Right atrium auricular region (tissue), 2 donors: ENCODE data around the gene HSD3B1. TPM values are rescaled to one million over a fixed set of nuclear protein-coding genes. Genes with fewer than 3 reads are reported as not detected.
"Not testable (repeated sequence)": the region's sequence is repeated elsewhere in the genome, so short reads cannot be mapped to it uniquely, and the experiment has no call there.

ENCODE experiments used
- DNase-seq: peaks from one replicate; pipeline ENCODE4 v3.0.0-alpha.2; 2019; ENCODE audit warnings: low spot score
- H3K27ac ChIP-seq, 2 donors: fragments of 200-600 bp; sonication (generic); 1 replicate in 1 of 2; 2 replicates in 1 of 2; pipeline ENCODE4 v1.5.1; 2016 to 2019
- H3K27me3 ChIP-seq, 2 donors: fragments of 200-600 bp; sonication (generic); one replicate each; pipeline versions ENCODE4 v1.5.1 to v1.6.0; 2017 to 2019
- H3K36me3 ChIP-seq: fragments of 200-600 bp; sonication (generic); one replicate; pipeline ENCODE4 v1.5.1; 2016
- H3K4me1 ChIP-seq, 2 donors: fragments of 200-600 bp; sonication (generic); one replicate each; pipeline versions ENCODE4 v1.5.1 to v1.6.0; 2017 to 2019
- H3K4me3 ChIP-seq, 2 donors: fragments of 200-600 bp; sonication (generic); 1 replicate in 1 of 2; 2 replicates in 1 of 2; pipeline ENCODE4 v1.5.1; 2017 to 2019; ENCODE audit warnings: mild to moderate bottlenecking in 1 of 2, moderate library complexity in 1 of 2
- H3K9me3 ChIP-seq, 2 donors: fragments of 200-600 bp; sonication (generic); one replicate each; pipeline ENCODE4 v1.5.1; 2019
- total RNA-seq, 2 donors: library from RNA; depleted of rRNA; stranded (reverse); fragments of >200 nt; gene quantifications; one replicate each; pipeline ENCODE4 v1.1.0, GENCODE V29; 2016
- TF ChIP-seq, protein P1 (sequence below), 2 donors: fragments of 200-600 bp; sonication (generic); IDR thresholded peaks; one replicate each; pipeline ENCODE4 v1.5.1; 2019; ENCODE audit warnings: antibody characterized with exemption in 2 of 2

HSD3B1 gene
- total RNA-seq, 2 donors from 2014 or later = not detected

DNA sequence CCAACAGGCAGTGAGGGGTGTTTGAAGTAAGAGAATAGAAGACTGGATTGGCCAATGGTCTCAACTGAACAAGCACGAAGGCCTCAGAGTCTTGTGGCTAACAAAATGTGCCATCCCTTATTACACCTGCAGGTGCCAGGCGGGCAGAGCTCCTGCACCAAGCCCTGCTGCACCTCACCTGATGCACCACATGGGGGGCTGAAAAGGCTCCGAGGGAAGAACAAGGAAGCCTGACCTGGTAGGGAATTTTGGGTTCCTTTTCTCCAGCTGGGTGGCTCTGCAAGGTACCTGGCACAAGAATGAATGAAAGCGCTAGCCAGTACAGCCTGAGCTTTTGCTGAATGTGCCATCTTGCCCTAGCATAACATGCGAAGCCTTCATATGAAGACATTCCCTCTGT is 9.7 kb downstream of the HSD3B1 start:
- TF ChIP-seq, protein P1, sequence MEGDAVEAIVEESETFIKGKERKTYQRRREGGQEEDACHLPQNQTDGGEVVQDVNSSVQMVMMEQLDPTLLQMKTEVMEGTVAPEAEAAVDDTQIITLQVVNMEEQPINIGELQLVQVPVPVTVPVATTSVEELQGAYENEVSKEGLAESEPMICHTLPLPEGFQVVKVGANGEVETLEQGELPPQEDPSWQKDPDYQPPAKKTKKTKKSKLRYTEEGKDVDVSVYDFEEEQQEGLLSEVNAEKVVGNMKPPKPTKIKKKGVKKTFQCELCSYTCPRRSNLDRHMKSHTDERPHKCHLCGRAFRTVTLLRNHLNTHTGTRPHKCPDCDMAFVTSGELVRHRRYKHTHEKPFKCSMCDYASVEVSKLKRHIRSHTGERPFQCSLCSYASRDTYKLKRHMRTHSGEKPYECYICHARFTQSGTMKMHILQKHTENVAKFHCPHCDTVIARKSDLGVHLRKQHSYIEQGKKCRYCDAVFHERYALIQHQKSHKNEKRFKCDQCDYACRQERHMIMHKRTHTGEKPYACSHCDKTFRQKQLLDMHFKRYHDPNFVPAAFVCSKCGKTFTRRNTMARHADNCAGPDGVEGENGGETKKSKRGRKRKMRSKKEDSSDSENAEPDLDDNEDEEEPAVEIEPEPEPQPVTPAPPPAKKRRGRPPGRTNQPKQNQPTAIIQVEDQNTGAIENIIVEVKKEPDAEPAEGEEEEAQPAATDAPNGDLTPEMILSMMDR (IDR thresholded peaks at IDR 0.05) = no peak
- no peaks in the 10 kb centered on the region for H3K36me3 ChIP-seq
- H3K4me3 ChIP-seq = no peak overlapping the region
- no peak for DNase-seq
- no peaks in the 10 kb centered on the region for H3K27me3 ChIP-seq
- no peaks in the 10 kb centered on the region for H3K9me3 ChIP-seq
- H3K27ac ChIP-seq = no peak overlapping the region
- no peaks in the 10 kb centered on the region for H3K4me1 ChIP-seq

DNA sequence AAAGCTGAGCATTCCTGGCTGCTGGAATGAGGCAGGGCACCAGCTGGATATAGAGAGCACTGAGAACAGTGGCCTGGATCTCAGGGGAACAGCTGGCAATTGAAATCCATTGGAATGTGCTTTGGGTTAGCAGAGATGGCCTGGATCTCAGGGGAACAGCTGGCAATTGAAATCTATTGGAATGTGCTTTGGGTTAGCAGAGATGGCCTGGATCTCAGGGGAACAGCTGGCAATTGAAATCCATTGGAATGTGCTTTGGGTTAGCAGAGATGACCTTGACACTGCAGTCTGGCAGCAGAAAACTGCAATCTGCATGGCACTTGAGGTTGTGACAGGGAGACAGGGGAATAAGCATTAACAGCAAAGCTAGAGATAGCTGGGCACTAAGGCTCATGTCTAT is 10.7 kb downstream of the HSD3B1 start:
- not testable (repeated sequence) for H3K9me3 ChIP-seq, H3K4me3 ChIP-seq, H3K27me3 ChIP-seq, H3K27ac ChIP-seq, DNase-seq, H3K36me3 ChIP-seq, H3K4me1 ChIP-seq

DNA sequence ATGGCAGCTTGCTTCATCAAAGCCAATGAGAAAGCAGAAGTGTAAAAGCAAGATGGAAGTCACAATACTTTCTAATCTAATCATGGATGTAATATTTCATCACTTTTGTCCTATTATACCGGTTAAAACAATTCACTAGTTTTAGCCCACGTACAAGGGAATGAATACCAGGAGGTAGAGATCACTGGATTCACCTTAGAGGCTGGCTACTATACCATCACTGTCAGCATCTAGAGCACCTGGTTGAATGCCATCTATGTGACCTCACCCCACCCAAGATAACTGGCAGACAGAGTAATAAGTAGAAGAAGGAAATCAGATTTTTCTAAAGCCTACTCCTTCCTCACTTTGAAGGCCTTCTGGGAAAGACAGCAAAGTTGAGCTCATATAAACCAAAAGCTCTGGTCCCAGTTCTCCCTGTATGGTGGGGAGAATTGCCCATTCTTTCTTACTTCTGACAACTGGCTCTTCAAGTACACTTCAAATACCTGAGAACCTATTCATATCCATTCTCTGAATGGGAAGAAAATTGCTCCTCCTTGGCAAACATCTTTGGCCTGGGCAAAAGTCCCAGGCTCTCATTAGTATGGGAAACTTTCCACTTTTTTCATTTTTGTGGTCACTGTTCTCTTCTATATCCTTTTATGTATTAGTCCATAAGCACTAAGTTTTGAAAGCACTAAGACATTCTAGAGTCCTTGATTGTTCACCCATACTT is 24.8 kb downstream of the HSD3B1 start:
- TF ChIP-seq, protein P1 (IDR thresholded peaks at IDR 0.05) = no peak
- no peak overlapping the region for H3K4me3 ChIP-seq
- H3K9me3 ChIP-seq = no peaks in the 10 kb centered on the region
- DNase-seq = no peak
- H3K36me3 ChIP-seq = no peaks in the 10 kb centered on the region
- H3K27me3 ChIP-seq = no peaks in the 10 kb centered on the region
- H3K4me1 ChIP-seq = no peaks in the 10 kb centered on the region
- no peak overlapping the region for H3K27ac ChIP-seq

DNA sequence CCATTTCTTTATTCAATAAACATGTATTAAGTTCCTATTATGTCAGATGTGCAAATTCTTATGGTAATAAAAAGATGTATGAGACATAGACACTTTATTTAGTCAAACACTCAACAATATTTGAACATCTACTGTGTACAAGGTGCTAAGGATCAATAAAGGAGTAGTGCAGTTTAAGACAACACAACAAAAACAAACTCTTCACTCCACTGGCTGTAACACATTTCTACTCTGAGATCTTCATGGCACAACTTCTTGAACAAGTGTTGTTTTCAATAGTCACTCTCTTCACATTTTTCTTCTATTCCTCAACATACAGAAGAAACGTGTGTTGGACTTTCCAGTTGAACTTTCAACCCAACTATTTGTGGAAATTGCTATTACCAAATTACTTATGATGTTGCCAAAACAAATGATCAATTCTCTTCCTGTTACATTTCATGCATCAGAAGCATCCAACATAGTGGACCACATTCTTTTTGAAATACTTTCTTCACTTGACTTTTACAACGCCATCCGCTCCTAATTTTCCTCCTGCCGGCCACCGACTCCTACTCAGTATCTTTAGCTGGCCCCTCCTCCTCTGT is 25.4 kb downstream of the HSD3B1 start:
- Histone ChIP-seq H3K36me3 (no peaks in the 10 kb centered on the region), H3K9me3 (no peaks in the 10 kb centered on the region), H3K4me3 (no peak overlapping the region), H3K4me1 (no peaks in the 10 kb centered on the region), H3K27me3 (no peaks in the 10 kb centered on the region), H3K27ac (no peak overlapping the region)
- DNase-seq = no peak
- TF ChIP-seq, protein P1 (IDR thresholded peaks at IDR 0.05) = no peak

DNA sequence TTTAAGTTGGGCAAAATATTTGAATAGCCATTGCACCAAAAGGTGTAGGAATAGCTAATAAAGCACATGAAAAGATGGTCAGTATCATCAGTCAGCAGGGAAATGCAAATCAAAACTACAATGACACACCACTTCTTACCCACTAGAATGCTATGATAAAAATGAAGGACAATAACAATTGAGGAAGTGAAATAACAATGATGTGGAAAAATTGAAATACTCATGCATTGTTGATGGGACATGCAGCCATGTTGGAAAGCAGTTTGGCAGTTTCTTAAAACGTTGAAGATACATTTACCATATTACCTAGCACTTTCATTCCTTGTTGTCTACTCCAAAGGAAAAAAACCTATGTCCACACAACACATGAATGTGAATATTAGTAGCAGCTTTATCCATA is 28.4 kb downstream of the HSD3B1 start:
- Histone ChIP-seq H3K27me3 (no peaks in the 10 kb centered on the region), H3K4me1 (no peaks in the 10 kb centered on the region), H3K27ac (no peak overlapping the region), H3K9me3 (no peaks in the 10 kb centered on the region), H3K4me3 (no peak overlapping the region), H3K36me3 (no peaks in the 10 kb centered on the region)
- DNase-seq = no peak
- TF ChIP-seq, protein P1 (IDR thresholded peaks at IDR 0.05) = no peak

DNA sequence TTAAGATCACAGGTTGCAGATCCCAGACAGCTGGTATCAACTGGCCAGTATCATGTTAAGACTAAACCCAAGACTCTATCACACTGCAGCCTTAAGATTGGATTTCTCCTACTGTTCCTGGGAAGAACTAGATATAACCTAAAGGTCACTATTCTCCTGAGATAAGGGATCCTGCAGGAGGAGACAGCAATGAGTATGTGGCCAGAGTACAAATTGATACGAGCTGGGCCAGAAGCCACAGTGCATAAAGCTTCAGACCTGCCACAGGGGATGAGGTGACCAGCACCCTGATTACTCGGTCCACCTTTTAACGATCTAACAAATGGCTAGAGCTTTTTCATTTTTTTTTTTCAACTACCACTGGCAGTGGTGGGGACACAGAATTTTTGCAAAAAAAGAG is 31.0 kb downstream of the HSD3B1 start:
- Histone ChIP-seq H3K27ac (no peak overlapping the region), H3K4me1 (no peaks in the 10 kb centered on the region), H3K4me3 (no peak overlapping the region), H3K9me3 (no peaks in the 10 kb centered on the region), H3K36me3 (no peaks in the 10 kb centered on the region), H3K27me3 (no peaks in the 10 kb centered on the region)
- TF ChIP-seq, protein P1 (IDR thresholded peaks at IDR 0.05) = no peak
- no peak for DNase-seq
